ENCODE results near the gene ZNF185.

Gene ZNF185

GRCh38 chrX:152897222-152898131 lies at the start of gene ZNF185:
Gene ZNF185, plus strand, starts transcription at chrX:152898067. Its CDS starts 16,423 bp downstream, at chrX:152914490.
- H3K27ac ChIP-seq: no peak within 1 kb of the TSS; the same call in 1 of the 2 replicates
- no peak for TF ChIP-seq CTCF (conservative IDR thresholded peaks at IDR 0.05)

- no peak overlapping the region for H3K27ac ChIP-seq
- no peak for TF ChIP-seq CTCF (conservative IDR thresholded peaks at IDR 0.05)
These were observed 47.4 kb upstream of the ZNF185 start for GRCh38 chrX:152850465-152850864.

GRCh38 chrX:152853986-152854385 lies 43.9 kb upstream of the ZNF185 start:
- H3K27ac ChIP-seq: no peak overlapping the region
- TF ChIP-seq CTCF (conservative IDR thresholded peaks at IDR 0.05): no peak

- no peak for TF ChIP-seq CTCF (conservative IDR thresholded peaks at IDR 0.05)
- peak overlapping the region; percentile 75 for H3K27ac ChIP-seq
These were observed 36.8 kb upstream of the ZNF185 start for GRCh38 chrX:152861116-152861515.

- no peak for TF ChIP-seq CTCF (conservative IDR thresholded peaks at IDR 0.05)
- H3K27ac ChIP-seq: peak overlapping the region; percentile 75
These were observed 36.0 kb upstream of the ZNF185 start for GRCh38 chrX:152861826-152862225.

- no peak overlapping the region for H3K27ac ChIP-seq
- TF ChIP-seq CTCF (conservative IDR thresholded peaks at IDR 0.05): no peak
These were observed 32.5 kb upstream of the ZNF185 start for GRCh38 chrX:152865232-152865920.

GRCh38 chrX:152866386-152866785 lies 31.5 kb upstream of the ZNF185 start:
- TF ChIP-seq CTCF (conservative IDR thresholded peaks at IDR 0.05): no peak
- H3K27ac ChIP-seq: no peak overlapping the region

Measured in VCaP (cell line).